Liver (tissue), 9 donors: Measurements from ENCODE around the gene SLC25A53. TPM values are rescaled to one million over a fixed set of nuclear protein-coding genes. Genes with fewer than 3 reads are reported as not detected.

Experiments used
- DNase-seq: peaks from one replicate; pipeline ENCODE4 v3.0.0-alpha.2; 2017; ENCODE audit warnings: low spot score
- H3K27ac ChIP-seq, 2 donors: one replicate each; pipeline ENCODE4 v1.7.0; 2013; ENCODE audit warnings: inconsistent platforms in 2 of 2, low read length in 2 of 2, control low read depth in 1 of 2, low read depth in 1 of 2, mild to moderate bottlenecking in 1 of 2
- H3K27me3 ChIP-seq, 4 donors: one replicate each; pipeline versions ENCODE4 v1.6.1 to v1.7.0; 2013; ENCODE audit warnings: low read length in 3 of 4, inconsistent platforms in 1 of 4, mild to moderate bottlenecking in 1 of 4, moderate library complexity in 1 of 4; ENCODE audit not compliant: control insufficient read depth in 4 of 4, insufficient read depth in 4 of 4
- H3K36me3 ChIP-seq, 4 donors: one replicate each; pipeline versions ENCODE4 v1.6.1 to v1.7.0; 2013; ENCODE audit warnings: low read length in 3 of 4, mild to moderate bottlenecking in 3 of 4, low read depth in 1 of 4, moderate library complexity in 1 of 4; ENCODE audit not compliant: control insufficient read depth in 4 of 4, insufficient read depth in 3 of 4
- H3K4me1 ChIP-seq, 4 donors: one replicate each; pipeline versions ENCODE4 v1.6.1 to v1.7.0; 2013; ENCODE audit warnings: low read length in 3 of 4, mild to moderate bottlenecking in 3 of 4, moderate library complexity in 1 of 4; ENCODE audit not compliant: control insufficient read depth in 4 of 4, insufficient read depth in 4 of 4
- H3K4me3 ChIP-seq, 3 donors: one replicate each; pipeline versions ENCODE4 v1.6.1 to v1.7.0; 2013; ENCODE audit warnings: low read length in 3 of 3, control low read depth in 1 of 3, low read depth in 1 of 3, mild to moderate bottlenecking in 1 of 3
- H3K9ac ChIP-seq, 2 donors: one replicate each; pipeline ENCODE4 v1.7.0; 2013; ENCODE audit warnings: low read length in 2 of 2, mild to moderate bottlenecking in 2 of 2, moderate library complexity in 2 of 2, control low read depth in 1 of 2, low read depth in 1 of 2
- H3K9me3 ChIP-seq, 4 donors: one replicate each; pipeline versions ENCODE4 v1.6.1 to v1.7.0; 2013; ENCODE audit warnings: low read length in 3 of 4; ENCODE audit not compliant: control insufficient read depth in 4 of 4
- FOXA1 ChIP-seq: IDR thresholded peaks from 2 replicates; pipeline ENCODE4 v1.6.1; 2016; ENCODE audit warnings: antibody characterized with exemption
- FOXA2 ChIP-seq: IDR thresholded peaks from 2 replicates; pipeline ENCODE4 v1.6.1; 2016; ENCODE audit warnings: antibody characterized with exemption
- HNF4A ChIP-seq, 2 donors: conservative IDR thresholded peaks; 2 replicates each; pipeline ENCODE4 v1.6.1; 2016; ENCODE audit warnings: antibody characterized with exemption in 2 of 2, mild to moderate bottlenecking in 2 of 2
- RAD21 ChIP-seq, 2 donors: IDR thresholded peaks; 2 replicates each; pipeline ENCODE4 v1.6.1; 2016; ENCODE audit warnings: antibody characterized with exemption in 2 of 2, mild to moderate bottlenecking in 2 of 2
- TAF1 ChIP-seq: conservative IDR thresholded peaks from 2 replicates; pipeline ENCODE4 v1.6.1; 2016; ENCODE audit warnings: antibody characterized with exemption, mild to moderate bottlenecking
- YY1 ChIP-seq: IDR thresholded peaks from 2 replicates; pipeline ENCODE4 v1.6.1; 2016; ENCODE audit warnings: antibody characterized with exemption, mild to moderate bottlenecking
- WGBS: extraction: QIAGEN DNeasy Blood & Tissue Kit; methylation state at CpG from one replicate; pipeline ENCODE4 v1.1.7; 2013; 5-methylcytosine and 5-hydroxymethylcytosine counted together
- polyA plus RNA-seq, 2 donors: library from polyadenylated mRNA; stranded (reverse) in 1 of 2; unstranded in 1 of 2; fragments of 200-250 nt in 1 of 2; fragments of >200 nt in 1 of 2; fragmentation: Nextera tagmentation in 1 of 2; extraction: Ambion mirVana in 1 of 2; gene quantifications; one replicate each; pipeline versions ENCODE4 v1.2.1 to v1.2.3, GENCODE V29; 2013 to 2015
- total RNA-seq, 2 donors: library from RNA; depleted of rRNA; stranded (reverse); fragments of >200 nt; gene quantifications; one replicate each; pipeline ENCODE4 v1.2.3, GENCODE V29; 2014
- TF ChIP-seq, protein P1 (sequence below): fragments of 150-350 bp; IDR thresholded peaks from 2 replicates; pipeline ENCODE4 v1.5.1; 2017; ENCODE audit warnings: improper control_type of control experiment, low read depth, low read length; ENCODE audit not compliant: missing input control
- TF ChIP-seq, protein P2 (sequence below): IDR thresholded peaks from 2 replicates; pipeline ENCODE4 v1.6.1; 2016; ENCODE audit warnings: antibody characterized with exemption
- TF ChIP-seq, protein P3 (sequence below): IDR thresholded peaks from 2 replicates; pipeline ENCODE4 v1.6.1; 2016; ENCODE audit warnings: antibody characterized with exemption
- TF ChIP-seq, protein P4 (sequence below): IDR thresholded peaks from 2 replicates; pipeline ENCODE4 v1.6.1; 2016; ENCODE audit warnings: antibody characterized with exemption, mild to moderate bottlenecking
- donor health status: healthy.
- donor health status: healthy.
- donor health status: healthy.
- donor health status: healthy.
- donor health status: healthy.

The SLC25A53 gene
- total and polyA plus RNA-seq, 4 donors: 2.8 to 8.5 (median 7.1) TPM

DNA sequence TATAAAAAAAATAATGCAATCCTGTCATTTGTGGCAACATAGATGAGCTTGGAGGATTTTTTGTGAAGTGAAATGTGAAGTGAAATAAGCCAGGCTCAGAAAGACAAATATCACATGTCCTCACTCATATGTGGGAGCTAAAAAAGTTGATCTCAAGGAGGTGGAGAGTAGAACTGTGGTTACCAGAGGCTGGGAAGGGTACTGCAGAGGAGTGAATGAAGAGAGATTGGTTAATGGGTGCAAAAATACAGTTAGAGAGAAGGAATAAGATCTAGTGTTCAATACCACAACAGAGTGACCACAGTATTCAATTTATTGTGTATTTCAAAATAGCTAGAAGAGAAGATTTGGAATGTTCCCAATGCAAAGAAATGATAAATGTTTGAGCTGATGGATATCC, 57.9 kb downstream of the SLC25A53 start:
- H3K9me3 ChIP-seq: no peaks in the 10 kb centered on the region
- peaks cover 0 to 2% (median 0%) of the 10 kb centered on the region in 4 donors for H3K27me3 ChIP-seq
- H3K4me3 ChIP-seq: no peak overlapping the region
- TF ChIP-seq FOXA1 (no peak), FOXA2 (no peak), RAD21 (IDR thresholded peaks at IDR 0.05) (no peak), HNF4A (conservative IDR thresholded peaks at IDR 0.05) (no peak), TAF1 (no peak), YY1 (no peak)
- TF ChIP-seq, protein P1, sequence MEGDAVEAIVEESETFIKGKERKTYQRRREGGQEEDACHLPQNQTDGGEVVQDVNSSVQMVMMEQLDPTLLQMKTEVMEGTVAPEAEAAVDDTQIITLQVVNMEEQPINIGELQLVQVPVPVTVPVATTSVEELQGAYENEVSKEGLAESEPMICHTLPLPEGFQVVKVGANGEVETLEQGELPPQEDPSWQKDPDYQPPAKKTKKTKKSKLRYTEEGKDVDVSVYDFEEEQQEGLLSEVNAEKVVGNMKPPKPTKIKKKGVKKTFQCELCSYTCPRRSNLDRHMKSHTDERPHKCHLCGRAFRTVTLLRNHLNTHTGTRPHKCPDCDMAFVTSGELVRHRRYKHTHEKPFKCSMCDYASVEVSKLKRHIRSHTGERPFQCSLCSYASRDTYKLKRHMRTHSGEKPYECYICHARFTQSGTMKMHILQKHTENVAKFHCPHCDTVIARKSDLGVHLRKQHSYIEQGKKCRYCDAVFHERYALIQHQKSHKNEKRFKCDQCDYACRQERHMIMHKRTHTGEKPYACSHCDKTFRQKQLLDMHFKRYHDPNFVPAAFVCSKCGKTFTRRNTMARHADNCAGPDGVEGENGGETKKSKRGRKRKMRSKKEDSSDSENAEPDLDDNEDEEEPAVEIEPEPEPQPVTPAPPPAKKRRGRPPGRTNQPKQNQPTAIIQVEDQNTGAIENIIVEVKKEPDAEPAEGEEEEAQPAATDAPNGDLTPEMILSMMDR: no peak
- DNase-seq: no peak
- H3K27ac ChIP-seq: no peak overlapping the region
- no peaks in the 10 kb centered on the region for H3K36me3 ChIP-seq
- H3K9ac ChIP-seq: no peak overlapping the region
- no peaks in the 10 kb centered on the region for H3K4me1 ChIP-seq

DNA sequence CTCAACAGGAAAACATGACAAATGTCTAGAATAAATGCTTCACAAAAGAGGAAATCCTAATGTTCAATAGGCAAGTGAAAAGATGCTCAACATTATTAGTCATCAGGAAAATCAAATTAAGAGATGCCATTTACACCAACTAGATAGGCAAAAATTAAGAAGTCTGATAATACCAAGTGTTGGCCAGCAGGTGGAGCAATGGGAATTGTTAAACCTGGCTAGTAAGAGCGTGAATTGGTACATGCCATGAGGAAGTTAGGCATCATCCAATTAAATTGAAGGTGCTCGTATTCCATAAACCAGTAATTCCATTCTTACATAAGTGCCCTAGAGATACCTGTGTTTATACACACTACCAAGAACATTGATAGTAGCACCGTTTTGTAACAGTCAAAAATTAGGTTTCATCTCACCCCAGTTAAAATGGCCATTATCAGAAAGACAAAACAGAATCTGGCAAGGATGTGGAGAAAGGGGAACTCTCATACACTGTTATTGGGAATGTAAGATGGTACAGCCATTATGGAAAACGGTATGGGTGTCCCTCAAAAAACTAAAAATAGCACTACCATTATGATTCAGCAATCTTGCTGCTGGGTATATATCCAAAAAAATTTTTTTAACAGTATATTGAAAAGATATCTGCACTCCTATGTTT, 58.5 kb downstream of the SLC25A53 start:
- TF ChIP-seq, protein P2, sequence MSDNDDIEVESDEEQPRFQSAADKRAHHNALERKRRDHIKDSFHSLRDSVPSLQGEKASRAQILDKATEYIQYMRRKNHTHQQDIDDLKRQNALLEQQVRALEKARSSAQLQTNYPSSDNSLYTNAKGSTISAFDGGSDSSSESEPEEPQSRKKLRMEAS: no peak
- TF ChIP-seq RAD21 (IDR thresholded peaks at IDR 0.05) (peak; percentile 74 to 85), YY1 (no peak)
- TF ChIP-seq, protein P3, sequence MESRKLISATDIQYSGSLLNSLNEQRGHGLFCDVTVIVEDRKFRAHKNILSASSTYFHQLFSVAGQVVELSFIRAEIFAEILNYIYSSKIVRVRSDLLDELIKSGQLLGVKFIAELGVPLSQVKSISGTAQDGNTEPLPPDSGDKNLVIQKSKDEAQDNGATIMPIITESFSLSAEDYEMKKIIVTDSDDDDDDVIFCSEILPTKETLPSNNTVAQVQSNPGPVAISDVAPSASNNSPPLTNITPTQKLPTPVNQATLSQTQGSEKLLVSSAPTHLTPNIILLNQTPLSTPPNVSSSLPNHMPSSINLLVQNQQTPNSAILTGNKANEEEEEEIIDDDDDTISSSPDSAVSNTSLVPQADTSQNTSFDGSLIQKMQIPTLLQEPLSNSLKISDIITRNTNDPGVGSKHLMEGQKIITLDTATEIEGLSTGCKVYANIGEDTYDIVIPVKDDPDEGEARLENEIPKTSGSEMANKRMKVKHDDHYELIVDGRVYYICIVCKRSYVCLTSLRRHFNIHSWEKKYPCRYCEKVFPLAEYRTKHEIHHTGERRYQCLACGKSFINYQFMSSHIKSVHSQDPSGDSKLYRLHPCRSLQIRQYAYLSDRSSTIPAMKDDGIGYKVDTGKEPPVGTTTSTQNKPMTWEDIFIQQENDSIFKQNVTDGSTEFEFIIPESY: no peak
- TF ChIP-seq, protein P1: peak; percentile 62
- TF ChIP-seq, protein P4, sequence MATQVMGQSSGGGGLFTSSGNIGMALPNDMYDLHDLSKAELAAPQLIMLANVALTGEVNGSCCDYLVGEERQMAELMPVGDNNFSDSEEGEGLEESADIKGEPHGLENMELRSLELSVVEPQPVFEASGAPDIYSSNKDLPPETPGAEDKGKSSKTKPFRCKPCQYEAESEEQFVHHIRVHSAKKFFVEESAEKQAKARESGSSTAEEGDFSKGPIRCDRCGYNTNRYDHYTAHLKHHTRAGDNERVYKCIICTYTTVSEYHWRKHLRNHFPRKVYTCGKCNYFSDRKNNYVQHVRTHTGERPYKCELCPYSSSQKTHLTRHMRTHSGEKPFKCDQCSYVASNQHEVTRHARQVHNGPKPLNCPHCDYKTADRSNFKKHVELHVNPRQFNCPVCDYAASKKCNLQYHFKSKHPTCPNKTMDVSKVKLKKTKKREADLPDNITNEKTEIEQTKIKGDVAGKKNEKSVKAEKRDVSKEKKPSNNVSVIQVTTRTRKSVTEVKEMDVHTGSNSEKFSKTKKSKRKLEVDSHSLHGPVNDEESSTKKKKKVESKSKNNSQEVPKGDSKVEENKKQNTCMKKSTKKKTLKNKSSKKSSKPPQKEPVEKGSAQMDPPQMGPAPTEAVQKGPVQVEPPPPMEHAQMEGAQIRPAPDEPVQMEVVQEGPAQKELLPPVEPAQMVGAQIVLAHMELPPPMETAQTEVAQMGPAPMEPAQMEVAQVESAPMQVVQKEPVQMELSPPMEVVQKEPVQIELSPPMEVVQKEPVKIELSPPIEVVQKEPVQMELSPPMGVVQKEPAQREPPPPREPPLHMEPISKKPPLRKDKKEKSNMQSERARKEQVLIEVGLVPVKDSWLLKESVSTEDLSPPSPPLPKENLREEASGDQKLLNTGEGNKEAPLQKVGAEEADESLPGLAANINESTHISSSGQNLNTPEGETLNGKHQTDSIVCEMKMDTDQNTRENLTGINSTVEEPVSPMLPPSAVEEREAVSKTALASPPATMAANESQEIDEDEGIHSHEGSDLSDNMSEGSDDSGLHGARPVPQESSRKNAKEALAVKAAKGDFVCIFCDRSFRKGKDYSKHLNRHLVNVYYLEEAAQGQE: no peak
- WGBS: under 1% methylated on average over 4 of the region's 4 CpGs
- H3K9ac ChIP-seq: no peak overlapping the region
- H3K9me3 ChIP-seq: no peaks in the 10 kb centered on the region
- H3K27ac ChIP-seq: no peak overlapping the region
- H3K4me3 ChIP-seq: no peak overlapping the region
- H3K4me1 ChIP-seq: no peaks in the 10 kb centered on the region
- DNase-seq: no peak
- H3K27me3 ChIP-seq: peaks cover 0 to 1% (median 0%) of the 10 kb centered on the region in 4 donors
- no peaks in the 10 kb centered on the region for H3K36me3 ChIP-seq
